GM12872 (cell line): Measurements from ENCODE around the gene FAM53A.

ENCODE experiments used
- CTCF ChIP-seq: IDR thresholded peaks from 3 replicates; pipeline ENCODE4 v1.5.1; 2011; ENCODE audit warnings: low read depth, mild to moderate bottlenecking, low read length, moderate library complexity; ENCODE audit not compliant: insufficient read depth

Gene FAM53A

GRCh38 chr4:1720163-1720983, 36.3 kb upstream of the FAM53A start:
- TF ChIP-seq CTCF: no peak

GRCh38 chr4:1718095-1718850, 34.2 kb upstream of the FAM53A start:
- TF ChIP-seq CTCF: no peak

- TF ChIP-seq CTCF: no peak
These were observed 33.3 kb upstream of the FAM53A start for GRCh38 chr4:1717129-1718094.

GRCh38 chr4:1716065-1716945, 32.2 kb upstream of the FAM53A start:
- TF ChIP-seq CTCF: no peak

GRCh38 chr4:1715002-1715758, 31.1 kb upstream of the FAM53A start:
- no peak for TF ChIP-seq CTCF

GRCh38 chr4:1714303-1715001, 30.3 kb upstream of the FAM53A start:
- TF ChIP-seq CTCF: no peak
